Esophagus squamous epithelium (tissue), 4 donors: ENCODE results near the gene SOX1.

ENCODE experiments used
- CTCF ChIP-seq, 6 experiments: fragments of 450-650 bp in 4 of 6; fragments of 200-600 bp in 2 of 6; sonication (generic) in 2 of 6; IDR thresholded peaks; one replicate each; pipeline ENCODE4 v1.5.1; 2016 to 2019; ENCODE audit warnings: antibody characterized with exemption in 6 of 6, mild to moderate bottlenecking in 4 of 6, moderate library complexity in 4 of 6
- POLR2A ChIP-seq, 4 donors: fragments of 450-650 bp; IDR thresholded peaks; one replicate each; pipeline ENCODE4 v1.6.1; 2017; ENCODE audit warnings: antibody characterized with exemption in 4 of 4, mild to moderate bottlenecking in 4 of 4, moderate library complexity in 3 of 4

- TF ChIP-seq CTCF (IDR thresholded peaks at IDR 0.05): no peak
- TF ChIP-seq POLR2A (IDR thresholded peaks at IDR 0.05): no peak
These were observed 8.5 kb upstream of the SOX1 start for GRCh38 chr13:112058519-112058873.
